ENCODE results near the gene ISCU.

DNA sequence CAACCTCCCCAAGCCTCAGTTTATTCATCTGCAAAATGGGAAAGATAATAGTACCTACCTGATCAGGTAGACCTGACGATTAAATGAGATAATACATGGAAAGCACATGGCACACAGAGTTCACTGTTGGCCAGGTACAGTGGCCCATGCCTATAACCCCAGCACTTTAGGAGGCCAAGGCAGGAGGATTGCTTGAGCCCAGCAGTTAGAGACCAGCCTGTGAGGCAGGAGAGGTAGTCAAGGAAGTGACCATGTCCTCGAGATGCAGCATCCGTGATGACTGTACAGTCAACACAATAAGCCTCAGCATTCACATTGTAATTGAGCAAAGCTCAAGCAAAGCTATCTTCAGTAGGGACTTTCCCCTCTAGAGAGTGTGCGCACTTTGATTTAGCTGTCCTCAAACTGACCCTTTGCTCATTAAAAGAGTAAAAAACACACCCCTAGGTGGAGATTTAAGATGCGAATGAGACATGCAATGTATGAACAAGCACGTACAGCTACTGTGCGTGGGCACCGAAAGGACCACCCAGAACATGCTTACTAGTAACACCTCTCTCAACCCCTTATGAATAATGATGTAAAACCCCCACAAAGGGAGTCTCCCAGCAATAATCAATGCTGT lies 9.9 kb downstream of the ISCU start:
- TF ChIP-seq POLR2A (IDR thresholded peaks at IDR 0.05) (no peak), POLR2AphosphoS5 (IDR thresholded peaks at IDR 0.05) (no peak), EP300 (IDR thresholded peaks at IDR 0.05; ENCODE audit: low read depth) (no peak)
- TF ChIP-seq, protein P1, sequence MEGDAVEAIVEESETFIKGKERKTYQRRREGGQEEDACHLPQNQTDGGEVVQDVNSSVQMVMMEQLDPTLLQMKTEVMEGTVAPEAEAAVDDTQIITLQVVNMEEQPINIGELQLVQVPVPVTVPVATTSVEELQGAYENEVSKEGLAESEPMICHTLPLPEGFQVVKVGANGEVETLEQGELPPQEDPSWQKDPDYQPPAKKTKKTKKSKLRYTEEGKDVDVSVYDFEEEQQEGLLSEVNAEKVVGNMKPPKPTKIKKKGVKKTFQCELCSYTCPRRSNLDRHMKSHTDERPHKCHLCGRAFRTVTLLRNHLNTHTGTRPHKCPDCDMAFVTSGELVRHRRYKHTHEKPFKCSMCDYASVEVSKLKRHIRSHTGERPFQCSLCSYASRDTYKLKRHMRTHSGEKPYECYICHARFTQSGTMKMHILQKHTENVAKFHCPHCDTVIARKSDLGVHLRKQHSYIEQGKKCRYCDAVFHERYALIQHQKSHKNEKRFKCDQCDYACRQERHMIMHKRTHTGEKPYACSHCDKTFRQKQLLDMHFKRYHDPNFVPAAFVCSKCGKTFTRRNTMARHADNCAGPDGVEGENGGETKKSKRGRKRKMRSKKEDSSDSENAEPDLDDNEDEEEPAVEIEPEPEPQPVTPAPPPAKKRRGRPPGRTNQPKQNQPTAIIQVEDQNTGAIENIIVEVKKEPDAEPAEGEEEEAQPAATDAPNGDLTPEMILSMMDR (IDR thresholded peaks at IDR 0.05) = no peak
